ENCODE measurements around the gene PYGO1.
"Not testable (repeated sequence)": the region's sequence is repeated elsewhere in the genome, so short reads cannot be mapped to it uniquely, and the experiment has no call there.

Gene PYGO1

DNA sequence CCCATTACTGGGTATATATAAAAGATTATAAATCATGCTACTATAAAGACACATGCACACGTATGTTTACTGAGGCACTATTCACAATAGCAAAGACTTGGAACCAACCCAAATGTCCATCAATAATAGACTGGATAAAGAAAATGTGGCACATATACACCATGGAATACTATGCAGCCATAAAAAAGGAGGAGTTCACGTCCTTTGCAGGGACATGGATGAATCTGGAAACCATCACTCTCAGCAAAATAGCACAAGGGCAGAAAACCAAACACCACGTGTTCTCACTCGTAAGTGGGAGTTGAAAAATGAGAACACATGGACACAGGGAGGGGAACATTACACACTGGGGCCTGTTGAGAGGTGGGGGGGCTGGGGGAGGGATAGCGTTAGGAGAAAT, 82.7 kb downstream of the PYGO1 start:
- DNase-seq (ENCODE audit: low read depth in 2 of 2): not testable (repeated sequence)

DNA sequence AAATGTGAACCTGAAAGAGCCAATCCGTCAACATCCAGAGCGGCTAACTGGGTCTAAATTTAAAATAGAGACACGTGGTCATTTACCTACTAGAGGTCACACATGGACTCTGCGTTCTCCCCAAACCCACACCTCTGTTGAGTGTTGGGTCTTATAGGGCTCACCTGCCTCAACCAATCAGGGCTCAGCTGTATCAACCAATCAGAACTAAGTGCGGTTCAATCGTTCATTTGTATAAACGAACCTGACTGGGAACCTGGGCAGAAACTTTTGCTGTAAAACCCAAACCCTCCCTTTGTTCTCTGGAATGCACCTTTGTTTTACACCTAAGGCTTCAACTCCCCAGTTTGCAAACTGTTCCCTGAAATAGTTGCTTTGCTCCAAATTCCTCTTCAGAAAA, 89.0 kb downstream of the PYGO1 start:
- DNase-seq (ENCODE audit: low read depth in 2 of 2): no peak

DNA sequence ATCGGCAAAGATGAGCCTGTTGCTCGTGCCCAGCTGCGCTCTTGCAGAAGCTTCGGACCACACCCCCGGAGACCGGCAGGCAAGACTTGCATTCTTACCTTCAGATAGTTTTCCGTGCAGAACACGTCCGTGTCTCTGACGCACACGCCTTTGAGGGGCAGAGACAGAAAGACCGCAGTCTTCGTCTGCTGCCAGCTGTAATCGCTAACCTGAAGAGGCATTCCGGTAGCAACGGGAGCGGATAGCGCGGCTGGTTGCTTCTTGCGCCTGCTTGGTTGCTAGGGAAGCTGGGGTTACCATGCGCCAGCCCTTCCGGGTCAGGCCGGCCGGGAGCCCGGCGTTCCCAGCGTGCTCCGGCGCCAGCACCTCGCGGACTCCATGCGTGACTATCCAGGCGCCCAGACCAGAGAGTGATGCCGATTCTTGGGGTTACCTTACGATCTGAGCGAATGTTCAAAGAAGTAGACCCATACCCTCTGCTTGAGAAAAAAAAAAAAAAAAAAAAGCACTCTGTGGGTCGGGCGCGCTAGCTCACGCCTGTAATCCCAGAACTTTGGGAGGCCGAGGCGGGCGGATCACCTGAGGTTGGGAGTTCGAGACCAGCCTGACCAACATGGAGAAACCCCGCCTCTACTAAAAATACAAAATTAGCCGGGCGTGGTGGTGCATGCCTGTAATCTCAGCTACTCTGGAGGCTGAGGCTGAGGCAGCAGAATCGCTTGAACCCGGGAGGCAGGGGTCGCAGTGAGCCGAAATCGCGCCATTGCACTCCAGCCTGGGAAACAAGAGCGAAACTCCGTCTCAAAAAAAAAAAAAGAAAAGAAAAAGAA, 89.8 kb downstream of the PYGO1 start:
- peak; percentile 44 to 65 for DNase-seq (ENCODE audit: low read depth in 2 of 2)

DNA sequence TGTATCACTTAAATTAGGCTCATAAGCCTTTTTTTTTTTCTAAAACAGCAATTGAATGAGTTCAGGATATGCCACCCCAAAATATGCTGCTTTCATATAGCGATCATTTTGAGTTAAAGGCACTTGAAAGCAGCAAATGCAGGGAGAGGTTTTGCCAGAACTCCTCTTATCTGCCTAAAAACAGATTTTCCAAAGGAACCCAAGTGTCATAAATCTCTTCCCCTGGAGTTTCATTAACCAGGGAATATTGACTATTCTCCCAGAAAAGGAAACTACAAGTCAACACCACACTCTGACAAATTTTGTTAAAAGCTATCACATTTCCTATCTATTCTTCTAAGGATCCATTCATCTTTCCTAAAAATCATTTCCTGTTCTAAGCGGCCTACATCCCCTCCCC, 91.4 kb downstream of the PYGO1 start:
- no peak for DNase-seq (ENCODE audit: low read depth in 2 of 2)

DNA sequence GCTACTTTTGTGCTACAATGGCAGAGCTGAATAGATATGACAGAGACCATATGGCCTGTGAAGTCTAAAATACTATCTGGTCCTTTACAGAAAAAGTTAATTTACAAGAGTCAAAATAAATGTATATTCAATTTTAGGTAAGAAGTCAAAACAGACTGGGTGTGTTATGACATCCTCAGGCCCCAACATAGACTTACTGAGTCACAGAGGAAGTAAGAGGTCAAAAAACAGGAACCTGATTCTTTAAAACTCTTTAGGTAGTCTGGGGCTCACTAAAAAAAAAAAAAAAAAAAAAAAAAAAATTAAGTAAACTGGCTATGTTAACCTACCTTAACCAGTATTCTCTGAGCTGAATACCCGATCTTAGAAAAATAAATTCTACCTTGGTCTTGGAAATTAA, 93.2 kb downstream of the PYGO1 start:
- DNase-seq (ENCODE audit: low read depth in 2 of 2): no peak

DNA sequence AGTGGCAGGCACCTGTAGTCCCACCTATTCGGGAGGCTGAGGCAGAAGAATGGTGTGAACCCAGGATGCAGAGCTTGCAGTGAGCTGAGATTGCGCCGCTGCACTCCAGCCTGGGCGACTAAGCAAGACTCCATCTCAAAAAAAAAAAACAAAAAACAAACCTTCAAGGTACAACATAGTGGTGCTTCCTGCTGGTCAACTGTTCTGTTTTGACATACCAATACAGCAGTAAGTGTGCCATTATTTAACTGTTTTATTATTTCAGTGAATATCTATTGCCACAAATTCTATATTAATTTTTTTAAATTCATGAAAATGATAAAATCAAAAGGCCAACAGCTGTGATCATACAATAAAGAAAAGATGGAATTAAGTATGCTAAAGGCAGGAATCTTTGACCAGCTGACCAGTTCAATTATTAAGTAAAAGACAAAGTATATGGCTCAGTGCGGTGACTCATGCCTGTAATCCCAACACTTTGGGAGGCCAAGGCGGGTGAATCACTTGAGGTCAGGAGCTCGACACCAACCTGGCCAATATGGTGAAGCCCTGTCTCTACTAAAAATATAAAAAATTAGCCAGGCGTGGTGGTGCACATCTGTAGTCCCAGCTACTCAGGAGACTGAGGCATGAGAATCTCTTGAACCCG, 99.1 kb downstream of the PYGO1 start:
- DNase-seq (ENCODE audit: low read depth in 2 of 2): not testable (repeated sequence)
